Thoracic aorta (tissue), 2 donors: ENCODE results near the gene CDKAL1. TPM values are rescaled to one million over a fixed set of nuclear protein-coding genes. Genes with fewer than 3 reads are reported as not detected.

Source experiments
- ATAC-seq: fragments of 150-250 bp; one replicate; pipeline ENCODE4 v1.8.0; 2017; ENCODE audit warnings: low read depth; ENCODE audit not compliant: insufficient number of reproducible peaks, low FRiP score
- DNase-seq: peaks from one replicate; pipeline ENCODE4 v3.0.0-alpha.2; 2020; ENCODE audit warnings: low spot score
- H3K27ac ChIP-seq, 2 donors: fragments of 200-600 bp; sonication (generic); 1 replicate in 1 of 2; 2 replicates in 1 of 2; pipeline ENCODE4 v1.5.1; 2016; ENCODE audit warnings: mild to moderate bottlenecking in 2 of 2, moderate library complexity in 2 of 2
- H3K27me3 ChIP-seq: fragments of 200-600 bp; sonication (generic); replicated peaks from 2 replicates; pipeline ENCODE4 v1.6.0; 2016; ENCODE audit warnings: mild to moderate bottlenecking; ENCODE audit not compliant: insufficient read depth
- H3K36me3 ChIP-seq: fragments of 200-600 bp; sonication (generic); one replicate; pipeline ENCODE4 v1.5.1; 2016
- H3K4me1 ChIP-seq, 2 donors: fragments of 200-600 bp; sonication (generic); 1 replicate in 1 of 2; 2 replicates in 1 of 2; pipeline versions ENCODE4 v1.5.1 to v1.6.0; 2016; ENCODE audit warnings: low read depth in 2 of 2, mild to moderate bottlenecking in 1 of 2; ENCODE audit not compliant: control insufficient read depth in 1 of 2
- H3K4me3 ChIP-seq: fragments of 200-600 bp; sonication (generic); 2 replicates; pipeline ENCODE4 v1.5.1; 2016; ENCODE audit warnings: mild to moderate bottlenecking
- H3K9me3 ChIP-seq: fragments of 200-600 bp; sonication (generic); 2 replicates; pipeline ENCODE4 v1.5.1; 2016
- total RNA-seq, 2 donors: library from RNA; depleted of rRNA; stranded (reverse); fragments of >200 nt; gene quantifications; one replicate each; pipeline versions ENCODE4 v1.1.0 to v1.2.3, GENCODE V29; 2016
- TF ChIP-seq, protein P1 (sequence below): fragments of 200-600 bp; sonication (generic); IDR thresholded peaks from one replicate; pipeline ENCODE4 v1.5.1; 2019; ENCODE audit warnings: antibody characterized with exemption

The CDKAL1 gene
- total RNA-seq, 2 donors from 2014 or later: 8.5 to 14.6 TPM

GRCh38 chr6:20599302-20600051, 65.2 kb downstream of the CDKAL1 start:
- DNase-seq (no peak), ATAC-seq (no peak)
- Histone ChIP-seq H3K4me3 (no peak overlapping the region), H3K9me3 (no peaks in the 10 kb centered on the region), H3K4me1 (no peaks in the 10 kb centered on the region), H3K36me3 (peaks cover 6% of the 10 kb centered on the region), H3K27ac (no peak overlapping the region), H3K27me3 (no peaks in the 10 kb centered on the region)
- TF ChIP-seq, protein P1, sequence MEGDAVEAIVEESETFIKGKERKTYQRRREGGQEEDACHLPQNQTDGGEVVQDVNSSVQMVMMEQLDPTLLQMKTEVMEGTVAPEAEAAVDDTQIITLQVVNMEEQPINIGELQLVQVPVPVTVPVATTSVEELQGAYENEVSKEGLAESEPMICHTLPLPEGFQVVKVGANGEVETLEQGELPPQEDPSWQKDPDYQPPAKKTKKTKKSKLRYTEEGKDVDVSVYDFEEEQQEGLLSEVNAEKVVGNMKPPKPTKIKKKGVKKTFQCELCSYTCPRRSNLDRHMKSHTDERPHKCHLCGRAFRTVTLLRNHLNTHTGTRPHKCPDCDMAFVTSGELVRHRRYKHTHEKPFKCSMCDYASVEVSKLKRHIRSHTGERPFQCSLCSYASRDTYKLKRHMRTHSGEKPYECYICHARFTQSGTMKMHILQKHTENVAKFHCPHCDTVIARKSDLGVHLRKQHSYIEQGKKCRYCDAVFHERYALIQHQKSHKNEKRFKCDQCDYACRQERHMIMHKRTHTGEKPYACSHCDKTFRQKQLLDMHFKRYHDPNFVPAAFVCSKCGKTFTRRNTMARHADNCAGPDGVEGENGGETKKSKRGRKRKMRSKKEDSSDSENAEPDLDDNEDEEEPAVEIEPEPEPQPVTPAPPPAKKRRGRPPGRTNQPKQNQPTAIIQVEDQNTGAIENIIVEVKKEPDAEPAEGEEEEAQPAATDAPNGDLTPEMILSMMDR: no peak

GRCh38 chr6:20600831-20601230, 66.6 kb downstream of the CDKAL1 start:
- TF ChIP-seq, protein P1: no peak
- H3K36me3 ChIP-seq: peaks cover 5% of the 10 kb centered on the region
- H3K27ac ChIP-seq: no peak overlapping the region
- ATAC-seq (no peak), DNase-seq (no peak)
- no peaks in the 10 kb centered on the region for H3K4me1 ChIP-seq
- no peaks in the 10 kb centered on the region for H3K9me3 ChIP-seq
- H3K4me3 ChIP-seq: no peak overlapping the region
- H3K27me3 ChIP-seq: no peaks in the 10 kb centered on the region

GRCh38 chr6:20604159-20604558, 69.9 kb downstream of the CDKAL1 start:
- TF ChIP-seq, protein P1: no peak

GRCh38 chr6:20605061-20605460, 70.8 kb downstream of the CDKAL1 start:
- H3K36me3 ChIP-seq: no peaks in the 10 kb centered on the region
- no peaks in the 10 kb centered on the region for H3K27me3 ChIP-seq
- ATAC-seq (no peak), DNase-seq (no peak)
- H3K4me1 ChIP-seq: peaks cover 0 to under 1% of the 10 kb centered on the region in 2 donors
- TF ChIP-seq, protein P1: no peak
- no peak overlapping the region for H3K27ac ChIP-seq
- no peaks in the 10 kb centered on the region for H3K9me3 ChIP-seq
- no peak overlapping the region for H3K4me3 ChIP-seq

More at GRCh38 chr6:20604159-20604558, 69.9 kb downstream of the CDKAL1 start:
- no peaks in the 10 kb centered on the region for H3K4me1 ChIP-seq
- DNase-seq (no peak), ATAC-seq (no peak)
- no peak overlapping the region for H3K4me3 ChIP-seq
- H3K27me3 ChIP-seq: no peaks in the 10 kb centered on the region
- H3K9me3 ChIP-seq: no peaks in the 10 kb centered on the region
- no peaks in the 10 kb centered on the region for H3K36me3 ChIP-seq
- no peak overlapping the region for H3K27ac ChIP-seq

- Histone ChIP-seq H3K4me3 (no peak overlapping the region), H3K4me1 (peaks cover 0 to 5% of the 10 kb centered on the region in 2 donors), H3K27ac (no peak overlapping the region), H3K36me3 (no peaks in the 10 kb centered on the region), H3K27me3 (no peaks in the 10 kb centered on the region), H3K9me3 (no peaks in the 10 kb centered on the region)
- no peak for DNase-seq
- TF ChIP-seq, protein P1: no peak
- no peak for ATAC-seq
Measured at GRCh38 chr6:20605581-20605980, 71.3 kb downstream of the CDKAL1 start.
